Neuronal stem cell (in vitro differentiated cells): ENCODE measurements around the gene TMEM91.
A peak's percentile ranks its signal among the peaks of the same experiment; 100 is the strongest.
"Not testable (repeated sequence)": the region's sequence is repeated elsewhere in the genome, so short reads cannot be mapped to it uniquely, and the experiment has no call there.

Source experiments
- DNase-seq: peaks from one replicate; pipeline ENCODE4 v3.0.0-alpha.2; 2013; ENCODE audit warnings: low spot score
- H2AFZ ChIP-seq: one replicate; pipeline ENCODE4 v1.6.1; 2013; ENCODE audit warnings: mild to moderate bottlenecking, low read length, inconsistent platforms
- H2AK5ac ChIP-seq: 2 replicates; pipeline ENCODE4 v1.6.1; 2013; ENCODE audit warnings: low read depth, mild to moderate bottlenecking, inconsistent platforms, low read length, moderate library complexity, mixed read lengths
- H2BK120ac ChIP-seq: 2 replicates; pipeline ENCODE4 v1.6.1; 2013; ENCODE audit warnings: low read depth, mild to moderate bottlenecking, inconsistent platforms, low read length, moderate library complexity, mixed read lengths
- H2BK12ac ChIP-seq: one replicate; pipeline ENCODE4 v1.6.1; 2013; ENCODE audit warnings: low read length, inconsistent platforms
- H2BK15ac ChIP-seq: 2 replicates; pipeline ENCODE4 v1.6.1; 2013; ENCODE audit warnings: mild to moderate bottlenecking, low read length, inconsistent platforms, mixed read lengths
- H2BK5ac ChIP-seq: one replicate; pipeline ENCODE4 v1.6.1; 2013; ENCODE audit warnings: inconsistent platforms, mild to moderate bottlenecking, low read length, moderate library complexity
- H3K14ac ChIP-seq: one replicate; pipeline ENCODE4 v1.6.1; 2013; ENCODE audit warnings: low read length, inconsistent platforms
- H3K18ac ChIP-seq: 2 replicates; pipeline ENCODE4 v1.6.1; 2013; ENCODE audit warnings: low read length, inconsistent platforms
- H3K23ac ChIP-seq: 2 replicates; pipeline ENCODE4 v1.6.1; 2013; ENCODE audit warnings: low read depth, mild to moderate bottlenecking, mixed read lengths, low read length, inconsistent platforms; ENCODE audit not compliant: poor library complexity
- H3K27ac ChIP-seq: replicated peaks from 3 replicates; pipeline ENCODE4 v1.5.1; 2013; ENCODE audit warnings: low read length, inconsistent platforms
- H3K27me3 ChIP-seq, 3 experiments: 2 replicates each; pipeline ENCODE4 v1.6.1; 2013; ENCODE audit warnings: low read length in 3 of 3, mild to moderate bottlenecking in 2 of 3, inconsistent platforms in 1 of 3, low read depth in 1 of 3, mixed read lengths in 1 of 3, moderate library complexity in 1 of 3; ENCODE audit not compliant: control insufficient read depth in 3 of 3, insufficient read depth in 3 of 3
- H3K36me3 ChIP-seq, 2 donors: replicated peaks in 1 of 2; 2 replicates each; pipeline ENCODE4 v1.6.1; 2013; ENCODE audit warnings: low read length in 2 of 2; ENCODE audit not compliant: control insufficient read depth in 2 of 2, insufficient read depth in 2 of 2
- H3K4ac ChIP-seq: 2 replicates; pipeline ENCODE4 v1.6.1; 2013; ENCODE audit warnings: inconsistent platforms, mild to moderate bottlenecking, low read length, moderate library complexity
- H3K4me1 ChIP-seq, 2 donors: 1 replicate in 1 of 2; 2 replicates in 1 of 2; pipeline ENCODE4 v1.6.1; 2013; ENCODE audit warnings: low read length in 2 of 2, low read depth in 1 of 2; ENCODE audit not compliant: control insufficient read depth in 2 of 2, insufficient read depth in 1 of 2
- H3K4me2 ChIP-seq: one replicate; pipeline ENCODE4 v1.6.1; 2013; ENCODE audit warnings: mild to moderate bottlenecking, low read length, inconsistent platforms; ENCODE audit not compliant: insufficient read depth, poor library complexity, severe bottlenecking
- H3K4me3 ChIP-seq, 2 donors: 2 replicates each; pipeline ENCODE4 v1.5.1; 2013; ENCODE audit warnings: low read length in 2 of 2, mild to moderate bottlenecking in 2 of 2, inconsistent platforms in 1 of 2, moderate library complexity in 1 of 2
- H3K79me1 ChIP-seq: one replicate; pipeline ENCODE4 v1.6.1; 2013; ENCODE audit warnings: low read depth, mild to moderate bottlenecking, inconsistent platforms, low read length, moderate library complexity
- H3K9ac ChIP-seq: one replicate; pipeline ENCODE4 v1.6.1; 2013; ENCODE audit warnings: mild to moderate bottlenecking, low read depth, low read length, inconsistent platforms; ENCODE audit not compliant: poor library complexity
- H3K9me3 ChIP-seq, 2 donors: replicated peaks in 1 of 2; 2 replicates each; pipeline versions ENCODE3 to v1.6.1; 2013; ENCODE audit warnings: low read length in 2 of 2, mild to moderate bottlenecking in 2 of 2, inconsistent platforms in 1 of 2, low read depth in 1 of 2, mixed read lengths in 1 of 2, moderate library complexity in 1 of 2; ENCODE audit not compliant: control insufficient read depth in 2 of 2, insufficient read depth in 1 of 2
- H4K8ac ChIP-seq: one replicate; pipeline ENCODE4 v1.6.1; 2013; ENCODE audit warnings: low read depth, mild to moderate bottlenecking, inconsistent platforms, low read length, moderate library complexity
- H4K91ac ChIP-seq: one replicate; pipeline ENCODE4 v1.6.1; 2013; ENCODE audit warnings: low read length, low read depth, mild to moderate bottlenecking, inconsistent platforms; ENCODE audit not compliant: poor library complexity
- WGBS, 2 donors: extraction: QIAGEN DNeasy Blood & Tissue Kit; methylation state at CpG; one replicate each; pipeline ENCODE4 v1.1.7; 2013; ENCODE audit warnings: missing lambda C conversion rate in 2 of 2, mixed read lengths in 1 of 2; ENCODE audit not compliant: insufficient read length in 2 of 2, insufficient replicate concordance in 1 of 2; ENCODE audit errors: extremely low coverage in 2 of 2; 5-methylcytosine and 5-hydroxymethylcytosine counted together

The TMEM91 gene

GRCh38 chr19:41339936-41340335 lies 36.4 kb upstream of the TMEM91 start:
- Histone ChIP-seq H2AFZ (no peak overlapping the region), H3K9ac (no peak overlapping the region), H3K4me2 (no peak overlapping the region), H3K36me3 (peaks cover 0 to 26% of the 10 kb centered on the region in 2 donors), H3K79me1 (no peaks in the 10 kb centered on the region), H3K9me3 (no peaks in the 10 kb centered on the region), H3K4me3 (no peak overlapping the region), H3K18ac (no peak overlapping the region), H2BK15ac (no peak overlapping the region), H2BK12ac (no peak overlapping the region), H2BK120ac (no peak overlapping the region), H2BK5ac (no peak overlapping the region), H3K27me3 (no peaks in the 10 kb centered on the region), H2AK5ac (no peak overlapping the region), H4K8ac (no peak overlapping the region), H3K14ac (no peak overlapping the region), H3K23ac (no peak overlapping the region), H3K4ac (no peak overlapping the region), H4K91ac (no peak overlapping the region), H3K4me1 (no peaks in the 10 kb centered on the region), H3K27ac (no peak overlapping the region)
- WGBS, 2 donors: no CpG with 5 or more reads among the region's 5 CpGs
- DNase-seq: no peak

GRCh38 chr19:41341669-41342490 lies 34.5 kb upstream of the TMEM91 start:
- H2AK5ac ChIP-seq: no peak overlapping the region
- H3K4me1 ChIP-seq: no peaks in the 10 kb centered on the region
- no peak for DNase-seq
- H3K27me3 ChIP-seq: no peaks in the 10 kb centered on the region
- H3K23ac ChIP-seq: peak overlapping the region; percentile 73
- H3K36me3 ChIP-seq: peaks cover 0 to 26% of the 10 kb centered on the region in 2 donors
- H3K9me3 ChIP-seq: no peaks in the 10 kb centered on the region
- H2BK5ac ChIP-seq: no peak overlapping the region
- no peak overlapping the region for H3K4me2 ChIP-seq
- H3K4ac ChIP-seq: no peak overlapping the region
- WGBS, 2 donors: no CpG with 5 or more reads among the region's 20 CpGs
- H2BK12ac ChIP-seq: no peak overlapping the region
- no peak overlapping the region for H3K27ac ChIP-seq
- no peak overlapping the region for H2BK15ac ChIP-seq
- peak overlapping the region; percentile 23 for H4K8ac ChIP-seq
- no peak overlapping the region for H3K4me3 ChIP-seq
- H2AFZ ChIP-seq: no peak overlapping the region
- no peak overlapping the region for H3K14ac ChIP-seq
- peak overlapping the region; percentile 80 for H3K18ac ChIP-seq
- peak overlapping the region; percentile 21 for H3K9ac ChIP-seq
- H2BK120ac ChIP-seq: no peak overlapping the region
- H3K79me1 ChIP-seq: no peaks in the 10 kb centered on the region
- H4K91ac ChIP-seq: no peak overlapping the region

- Histone ChIP-seq H3K27me3 (peaks cover 0 to 4% (median 0%) of the 10 kb centered on the region in 3 experiments), H4K91ac (no peak overlapping the region), H3K14ac (no peak overlapping the region), H3K4me3 (peak overlapping the region in 1 of 2 donors; percentile 15), H3K27ac (no peak overlapping the region), H2BK12ac (no peak overlapping the region), H3K4me2 (no peak overlapping the region), H3K4ac (peak overlapping the region; percentile 44), H3K79me1 (no peaks in the 10 kb centered on the region), H2AFZ (no peak overlapping the region), H3K9ac (no peak overlapping the region), H3K4me1 (no peaks in the 10 kb centered on the region), H3K23ac (no peak overlapping the region), H3K18ac (no peak overlapping the region), H2BK15ac (no peak overlapping the region), H2AK5ac (peak overlapping the region; percentile 71), H2BK5ac (no peak overlapping the region), H3K36me3 (peaks cover 0 to 32% of the 10 kb centered on the region in 2 donors), H3K9me3 (no peaks in the 10 kb centered on the region), H4K8ac (no peak overlapping the region), H2BK120ac (no peak overlapping the region)
- DNase-seq: no peak
- no CpG with 5 or more reads among the region's 2 CpGs for WGBS, 2 donors
These were observed 32.2 kb upstream of the TMEM91 start for GRCh38 chr19:41344162-41344561.

GRCh38 chr19:41346916-41347315 lies 29.4 kb upstream of the TMEM91 start:
- H3K36me3 ChIP-seq: peaks cover 0 to 22% of the 10 kb centered on the region in 2 donors

More at GRCh38 chr19:41346916-41347315, 29.4 kb upstream of the TMEM91 start:
- DNase-seq, H2BK15ac ChIP-seq, H2AK5ac ChIP-seq, H3K4me2 ChIP-seq, H3K4ac ChIP-seq, H3K9ac ChIP-seq, H2BK5ac ChIP-seq, H2BK120ac ChIP-seq, H3K9me3 ChIP-seq, H3K18ac ChIP-seq, H3K79me1 ChIP-seq, H3K23ac ChIP-seq, H3K4me3 ChIP-seq, H4K91ac ChIP-seq, H3K27ac ChIP-seq, H4K8ac ChIP-seq, H3K14ac ChIP-seq, H2AFZ ChIP-seq, H2BK12ac ChIP-seq: not testable (repeated sequence)
- peaks cover 0 to 25% (median 11%) of the 10 kb centered on the region in 3 experiments for H3K27me3 ChIP-seq
- H3K4me1 ChIP-seq: peaks cover 10 to 11% of the 10 kb centered on the region in 2 donors
- no CpG with 5 or more reads among the region's 9 CpGs for WGBS, 2 donors
